GM21423 (cell line): ENCODE results near the gene XPNPEP1.

Source experiments
- ATAC-seq: cut with Tn5 transposase; IDR thresholded peaks from one replicate; pipeline ENCODE4 v1.9.1; 2021; ENCODE audit warnings: mild to moderate bottlenecking, moderate library complexity; ENCODE audit not compliant: unreplicated experiment

XPNPEP1 gene

DNA sequence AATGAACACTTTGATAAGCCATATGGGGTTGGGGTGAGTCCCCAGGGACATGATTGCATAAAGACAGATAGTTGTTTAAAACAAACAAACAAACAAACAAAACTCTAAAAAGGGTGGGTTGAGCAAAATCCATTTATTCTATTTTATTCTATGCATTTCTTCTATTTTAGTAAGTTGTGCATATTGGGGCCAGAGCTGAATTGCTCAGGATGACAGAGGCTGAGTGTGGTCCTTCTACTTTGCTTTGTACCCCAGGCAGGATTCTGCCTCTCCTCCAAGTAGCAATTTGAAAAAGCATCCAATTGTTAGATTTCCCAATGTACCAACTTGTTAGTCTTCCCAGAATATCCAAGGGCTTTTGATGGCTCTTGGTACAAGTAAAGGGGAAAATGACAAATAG lies 29.2 kb upstream of the XPNPEP1 start:
- no peak for ATAC-seq

GRCh38 chr10:109947111-109947920 lies 24.0 kb upstream of the XPNPEP1 start:
- ATAC-seq: no peak

- no peak for ATAC-seq
These were observed 23.4 kb upstream of the XPNPEP1 start for GRCh38 chr10:109946680-109947079.

DNA sequence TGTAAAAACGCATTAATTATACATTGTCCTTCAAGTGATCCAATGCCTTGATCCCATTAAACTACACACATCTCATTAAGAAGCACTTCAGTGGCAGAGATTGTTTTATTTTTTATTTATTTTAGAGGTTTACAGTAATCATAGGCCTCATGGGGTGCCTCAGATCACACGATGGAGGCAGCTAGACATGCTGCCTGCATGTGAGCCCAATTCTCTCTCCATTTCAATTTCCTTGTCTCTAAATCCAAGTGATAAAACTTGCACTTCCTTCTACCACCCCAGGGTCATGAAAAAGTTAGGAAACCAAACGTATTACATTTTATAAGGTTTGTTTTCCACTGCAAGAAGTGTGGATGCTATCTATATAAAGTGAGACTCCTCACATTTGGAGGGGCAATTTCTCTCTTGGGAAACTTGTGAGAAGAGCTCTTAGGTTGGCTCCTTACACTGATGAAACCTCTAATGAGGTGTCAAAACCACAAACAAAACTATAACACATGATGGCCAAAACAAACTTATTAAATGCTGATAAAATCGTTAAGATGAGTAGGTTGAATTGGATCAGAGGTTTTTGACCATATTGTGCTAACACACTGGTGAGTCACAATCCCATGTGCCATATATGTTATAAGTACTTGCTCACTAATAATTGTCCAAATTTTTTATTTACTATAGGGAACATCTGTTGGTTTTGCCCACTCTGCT lies 22.3 kb upstream of the XPNPEP1 start:
- ATAC-seq: no peak

GRCh38 chr10:109944613-109945012 lies 21.3 kb upstream of the XPNPEP1 start:
- no peak for ATAC-seq

- ATAC-seq: no peak
These were observed 18.0 kb upstream of the XPNPEP1 start for GRCh38 chr10:109941236-109941862.

GRCh38 chr10:109940553-109940952 lies 17.2 kb upstream of the XPNPEP1 start:
- no peak for ATAC-seq

DNA sequence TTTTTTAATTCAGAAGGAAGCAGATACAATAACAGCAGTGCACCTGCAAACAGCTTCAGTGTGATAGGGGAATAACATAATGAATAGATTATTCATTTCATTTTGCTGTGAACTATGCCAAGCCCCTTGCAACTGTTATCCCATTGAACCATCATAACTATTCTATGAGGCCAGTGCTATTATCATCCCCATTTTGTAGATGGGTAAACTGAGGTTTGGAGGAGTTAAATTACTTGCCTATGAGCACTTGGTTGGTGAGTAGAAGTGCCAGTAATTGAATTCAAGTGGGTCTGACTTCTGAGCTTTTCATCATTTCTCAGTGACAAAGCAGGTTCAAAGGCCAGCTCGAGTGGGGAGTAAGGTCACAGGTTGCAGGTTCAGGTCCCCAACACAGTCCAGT lies 16.8 kb upstream of the XPNPEP1 start:
- ATAC-seq: no peak

- no peak for ATAC-seq
These were observed 16.1 kb upstream of the XPNPEP1 start for GRCh38 chr10:109939315-109939961.

DNA sequence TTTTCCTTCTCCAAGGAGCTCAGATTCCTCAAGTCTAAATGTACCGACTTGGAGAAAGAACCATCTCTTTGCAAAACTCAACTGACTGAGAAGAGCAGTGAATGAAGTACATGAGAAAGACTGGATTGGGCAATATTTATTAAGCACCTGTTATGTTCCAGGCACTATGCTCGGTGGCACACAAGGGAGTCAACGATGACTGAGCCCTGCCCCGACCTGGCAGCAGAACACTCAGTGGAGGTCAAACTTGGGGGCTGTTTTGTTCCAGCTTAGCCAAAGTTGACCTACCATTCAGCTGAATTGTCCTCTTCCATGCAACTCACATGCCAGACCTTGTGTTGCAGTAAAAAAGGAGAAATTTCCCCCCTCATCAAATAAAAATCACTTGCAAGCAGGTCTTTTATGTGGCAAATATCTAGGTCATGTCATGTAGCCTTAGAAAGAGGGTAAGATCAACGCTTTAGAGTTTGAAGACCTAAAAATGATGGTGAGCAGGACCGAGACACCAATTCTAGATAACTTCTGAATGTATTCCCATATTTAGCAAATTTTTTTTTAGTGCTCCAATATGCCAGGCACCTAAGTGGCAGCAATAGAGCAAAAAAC lies 14.3 kb upstream of the XPNPEP1 start:
- no peak for ATAC-seq

- no peak for ATAC-seq
These were observed 11.9 kb upstream of the XPNPEP1 start for GRCh38 chr10:109934958-109935793.

GRCh38 chr10:109933984-109934565 lies 10.8 kb upstream of the XPNPEP1 start:
- no peak for ATAC-seq

DNA sequence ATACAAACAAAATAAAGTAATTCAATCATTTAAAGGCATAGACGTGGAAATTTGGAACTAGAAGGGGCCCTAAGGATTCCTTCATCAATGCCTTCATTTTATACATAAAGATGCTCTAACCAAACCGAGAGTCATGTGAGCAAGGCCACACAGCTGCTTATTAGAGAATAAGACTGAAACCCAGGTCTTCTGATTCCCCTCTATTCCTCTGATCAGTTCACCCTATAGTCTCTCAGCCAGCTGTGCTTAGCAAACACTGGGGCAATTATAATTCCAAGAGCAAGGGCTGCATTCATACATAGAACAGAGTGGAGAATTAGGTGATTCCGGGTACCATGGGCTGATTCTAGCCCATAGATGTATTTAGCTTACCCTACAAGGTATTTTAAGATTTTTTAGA lies 9.7 kb upstream of the XPNPEP1 start:
- ATAC-seq: no peak

DNA sequence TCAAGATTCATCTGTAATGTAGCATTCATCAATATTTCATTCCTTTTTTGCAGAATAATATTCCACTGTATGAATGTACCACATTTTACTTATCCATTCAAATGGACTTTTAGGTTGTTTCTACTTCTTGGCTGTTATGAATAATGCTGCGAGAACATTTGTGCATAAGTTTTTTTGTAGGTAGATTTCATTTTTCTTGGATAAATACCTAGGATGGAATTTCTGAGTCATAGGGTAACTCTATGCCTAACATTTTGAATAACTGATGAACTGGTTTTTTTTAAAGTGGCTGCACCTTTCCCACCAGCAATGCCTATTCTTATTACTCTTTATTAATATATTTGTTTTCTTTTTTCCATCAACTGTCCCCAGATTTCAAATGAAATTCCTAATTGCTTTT lies 9.1 kb upstream of the XPNPEP1 start:
- ATAC-seq: no peak

GRCh38 chr10:109931163-109931562 lies 7.9 kb upstream of the XPNPEP1 start:
- no peak for ATAC-seq

GRCh38 chr10:109929501-109930219 lies 6.3 kb upstream of the XPNPEP1 start:
- no peak for ATAC-seq

GRCh38 chr10:109928475-109928891 lies 5.2 kb upstream of the XPNPEP1 start:
- ATAC-seq: no peak

GRCh38 chr10:109926825-109927224 lies 3.5 kb upstream of the XPNPEP1 start:
- ATAC-seq: no peak
